Measurements from ENCODE around the gene HSD3B7. TPM values are rescaled to one million over a fixed set of nuclear protein-coding genes. Genes with fewer than 3 reads are reported as not detected.
A peak's percentile ranks its signal among the peaks of the same experiment; 100 is the strongest.

HSD3B7 gene
- polyA plus RNA-seq, 1 donor (not counting 4 experiments of a cell fraction or from before 2014, with no cell fraction given): 2.0 TPM

- Histone ChIP-seq H3K9ac (ENCODE audit: control insufficient read depth, extremely low read depth, insufficient read depth, low read length) (peak overlapping the region; percentile 25), H3K36me3 (ENCODE audit: control insufficient read depth in 2 of 2, extremely low read depth in 1 of 2, insufficient read depth in 2 of 2, low read length in 2 of 2) (peaks cover 17 to 26% of the 10 kb centered on the region in 2 experiments), H3K4me2 (ENCODE audit: control insufficient read depth, extremely low read depth, insufficient read depth, low read depth, low read length) (no peak overlapping the region), H3K27me3 (ENCODE audit: control insufficient read depth, extremely low read depth, insufficient read depth, low read length) (no peaks in the 10 kb centered on the region), H3K79me2 (ENCODE audit: control insufficient read depth, insufficient read depth, low read length) (peaks cover 7% of the 10 kb centered on the region), H3K4me1 (ENCODE audit: control insufficient read depth, extremely low read depth, insufficient read depth, low read length) (peaks cover 24% of the 10 kb centered on the region), H3K9me3 (ENCODE audit: control insufficient read depth, low read depth, low read length) (no peaks in the 10 kb centered on the region), H2AFZ (ENCODE audit: control insufficient read depth, low read length) (no peak overlapping the region), H3K9me1 (ENCODE audit: control insufficient read depth, extremely low read depth, insufficient read depth, low read length) (no peaks in the 10 kb centered on the region), H3K4me3 (ENCODE audit: control insufficient read depth in 2 of 3, extremely low read depth in 1 of 3, insufficient read depth in 2 of 3, low read depth in 1 of 3, low read length in 3 of 3) (no peak overlapping the region), H3K27ac (ENCODE audit: control insufficient read depth, insufficient read depth, low read length) (peak overlapping the region; percentile 83), H4K20me1 (ENCODE audit: control insufficient read depth, extremely low read depth, insufficient read depth, low read length) (no peaks in the 10 kb centered on the region)
- DNase-seq (ENCODE audit: low read depth, low spot score) (no peak), FAIRE-seq (peak; percentile 74)
- dilution Hi-C loops (cut with MboI; ENCODE audit: extremely low pct_ligation_motif_present, low sequenced_read_pairs): no loop called here
- peak; percentile 87 to 98 (median 92) for TF ChIP-seq CTCF (optimal IDR thresholded peaks at IDR 0.05 in 1 of 3, IDR thresholded peaks at IDR 0.05 in 1 of 3, conservative IDR thresholded peaks at IDR 0.05 in 1 of 3; ENCODE audit: extremely low read depth in 1 of 3, insufficient read depth in 2 of 3, low read length in 3 of 3)
- no peak for TF ChIP-seq EZH2 (IDR thresholded peaks at IDR 0.05; ENCODE audit: low read length)
Measured at GRCh38 chr16:30941600-30942425, 43.2 kb upstream of the HSD3B7 start.

DNA sequence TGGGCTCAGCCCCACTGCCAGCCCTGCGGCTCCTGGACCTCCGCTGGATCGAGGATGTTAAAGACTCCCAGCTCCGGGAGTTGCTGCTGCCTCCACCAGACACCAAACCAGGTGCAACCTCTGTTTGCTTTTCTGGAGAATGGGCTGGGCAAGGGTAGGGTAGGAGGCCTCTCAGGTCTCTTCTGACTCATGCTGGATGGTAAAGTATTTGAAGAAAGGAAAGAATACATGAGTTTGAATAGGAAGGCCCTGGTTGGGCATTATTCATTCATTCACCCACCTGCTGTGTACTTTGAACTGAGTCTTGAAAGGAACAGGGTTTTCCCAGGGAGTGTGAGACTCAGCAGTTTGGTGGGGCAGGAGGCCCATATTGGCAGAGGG lies 42.6 kb upstream of the HSD3B7 start:
- H3K27me3 ChIP-seq (ENCODE audit: control insufficient read depth, extremely low read depth, insufficient read depth, low read length): no peaks in the 10 kb centered on the region
- no peaks in the 10 kb centered on the region for H3K9me1 ChIP-seq (ENCODE audit: control insufficient read depth, extremely low read depth, insufficient read depth, low read length)
- H3K79me2 ChIP-seq (ENCODE audit: control insufficient read depth, insufficient read depth, low read length): peaks cover 7% of the 10 kb centered on the region
- no peak overlapping the region for H3K4me3 ChIP-seq (ENCODE audit: control insufficient read depth in 2 of 3, extremely low read depth in 1 of 3, insufficient read depth in 2 of 3, low read depth in 1 of 3, low read length in 3 of 3)
- FAIRE-seq (no peak), DNase-seq (ENCODE audit: low read depth, low spot score) (no peak)
- H4K20me1 ChIP-seq (ENCODE audit: control insufficient read depth, extremely low read depth, insufficient read depth, low read length): no peaks in the 10 kb centered on the region
- peaks cover 24% of the 10 kb centered on the region for H3K4me1 ChIP-seq (ENCODE audit: control insufficient read depth, extremely low read depth, insufficient read depth, low read length)
- no peak for TF ChIP-seq CTCF (optimal IDR thresholded peaks at IDR 0.05 in 1 of 3, IDR thresholded peaks at IDR 0.05 in 1 of 3, conservative IDR thresholded peaks at IDR 0.05 in 1 of 3; ENCODE audit: extremely low read depth in 1 of 3, insufficient read depth in 2 of 3, low read length in 3 of 3)
- TF ChIP-seq EZH2 (IDR thresholded peaks at IDR 0.05; ENCODE audit: low read length): no peak
- H3K27ac ChIP-seq (ENCODE audit: control insufficient read depth, insufficient read depth, low read length): no peak overlapping the region
- H3K36me3 ChIP-seq (ENCODE audit: control insufficient read depth in 2 of 2, extremely low read depth in 1 of 2, insufficient read depth in 2 of 2, low read length in 2 of 2): peaks cover 18 to 24% of the 10 kb centered on the region in 2 experiments
- no peak overlapping the region for H2AFZ ChIP-seq (ENCODE audit: control insufficient read depth, low read length)
- no peak overlapping the region for H3K9ac ChIP-seq (ENCODE audit: control insufficient read depth, extremely low read depth, insufficient read depth, low read length)
- no peaks in the 10 kb centered on the region for H3K9me3 ChIP-seq (ENCODE audit: control insufficient read depth, low read depth, low read length)
- dilution Hi-C loops (cut with MboI; ENCODE audit: extremely low pct_ligation_motif_present, low sequenced_read_pairs): no loop called here
- no peak overlapping the region for H3K4me2 ChIP-seq (ENCODE audit: control insufficient read depth, extremely low read depth, insufficient read depth, low read depth, low read length)
